GM04503 (cell line): Measurements from ENCODE around the gene RTEL1.

Experiments
- DNase-seq: peaks from one replicate; pipeline ENCODE4 v3.0.0-alpha.2; 2012; ENCODE audit warnings: low read depth

Gene RTEL1

GRCh38 chr20:63690003-63690897 is 32.1 kb downstream of the RTEL1 start:
- no peak for DNase-seq

DNA sequence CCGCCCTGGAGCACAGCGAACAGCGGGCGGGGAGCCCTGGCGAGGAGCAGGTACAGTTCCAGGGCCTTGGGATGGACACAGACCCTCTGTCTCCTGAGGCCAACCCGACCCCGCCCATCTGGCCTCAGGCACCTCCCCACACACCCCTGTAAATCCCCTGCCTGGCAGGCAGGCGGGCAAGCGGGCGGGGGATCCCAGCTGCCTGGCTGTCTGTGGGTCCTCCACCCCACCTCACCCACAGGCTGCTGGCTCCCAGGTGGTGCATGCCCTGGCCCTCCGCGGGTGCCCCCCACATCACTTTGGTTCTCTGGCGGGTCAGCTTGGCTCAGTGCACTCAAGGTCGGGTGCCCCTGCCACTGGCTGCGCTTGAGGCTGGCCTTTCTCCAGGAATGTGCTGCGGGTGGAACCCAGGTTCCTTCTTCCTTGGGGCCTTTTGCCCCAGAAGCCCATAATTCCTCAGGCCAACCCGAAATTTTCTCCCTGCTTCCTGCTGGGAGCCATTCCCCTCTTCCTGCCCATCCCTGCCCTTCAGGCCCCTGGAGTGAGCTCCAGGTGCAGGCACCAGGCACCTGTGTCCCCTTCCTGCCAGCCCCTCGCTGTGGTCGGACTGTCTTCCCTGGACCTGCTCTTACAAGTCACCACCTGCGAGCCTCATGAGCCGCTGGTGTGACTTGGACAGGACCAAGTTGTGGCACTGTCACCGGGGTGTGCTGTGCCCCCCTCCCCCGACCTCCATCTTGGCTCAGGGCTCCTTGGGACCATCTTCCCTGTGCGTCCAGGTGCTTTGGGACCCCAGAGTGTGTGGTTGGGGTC is 33.0 kb downstream of the RTEL1 start:
- no peak for DNase-seq

DNA sequence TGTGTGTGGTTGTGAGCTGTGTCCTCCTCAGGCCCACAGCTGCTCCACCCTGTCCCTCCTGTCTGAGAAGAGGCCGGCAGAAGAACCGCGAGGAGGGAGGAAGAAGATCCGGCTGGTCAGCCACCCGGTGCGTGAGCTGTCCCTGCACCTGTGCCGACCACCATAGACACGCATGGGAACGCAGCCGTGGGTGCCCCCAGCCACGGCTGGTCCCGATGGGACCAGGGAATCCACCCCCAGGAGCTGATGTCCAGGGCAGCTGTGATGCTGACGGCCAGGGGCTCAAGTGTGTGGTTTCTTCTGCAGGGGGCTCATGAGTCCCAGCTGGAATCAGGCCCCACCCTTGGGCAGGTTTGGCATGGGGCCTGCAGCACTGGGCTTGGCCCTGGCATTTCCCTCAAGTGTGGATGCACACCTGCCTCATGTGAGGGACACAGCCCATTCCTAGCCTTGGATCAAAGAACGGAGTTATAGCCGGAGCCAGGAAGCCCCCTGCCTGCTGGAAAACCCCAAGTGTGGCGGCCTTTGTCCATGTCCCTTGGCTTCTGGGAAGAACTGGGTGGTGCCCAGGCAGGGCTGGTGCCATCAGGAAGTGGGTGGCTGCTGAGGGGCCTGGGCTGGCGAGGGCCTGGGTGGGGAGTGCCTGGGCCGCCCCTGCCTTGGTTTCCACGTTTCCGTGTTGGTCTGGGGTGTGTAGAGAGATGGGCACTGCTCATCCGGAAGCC is 33.8 kb downstream of the RTEL1 start:
- DNase-seq = no peak

DNA sequence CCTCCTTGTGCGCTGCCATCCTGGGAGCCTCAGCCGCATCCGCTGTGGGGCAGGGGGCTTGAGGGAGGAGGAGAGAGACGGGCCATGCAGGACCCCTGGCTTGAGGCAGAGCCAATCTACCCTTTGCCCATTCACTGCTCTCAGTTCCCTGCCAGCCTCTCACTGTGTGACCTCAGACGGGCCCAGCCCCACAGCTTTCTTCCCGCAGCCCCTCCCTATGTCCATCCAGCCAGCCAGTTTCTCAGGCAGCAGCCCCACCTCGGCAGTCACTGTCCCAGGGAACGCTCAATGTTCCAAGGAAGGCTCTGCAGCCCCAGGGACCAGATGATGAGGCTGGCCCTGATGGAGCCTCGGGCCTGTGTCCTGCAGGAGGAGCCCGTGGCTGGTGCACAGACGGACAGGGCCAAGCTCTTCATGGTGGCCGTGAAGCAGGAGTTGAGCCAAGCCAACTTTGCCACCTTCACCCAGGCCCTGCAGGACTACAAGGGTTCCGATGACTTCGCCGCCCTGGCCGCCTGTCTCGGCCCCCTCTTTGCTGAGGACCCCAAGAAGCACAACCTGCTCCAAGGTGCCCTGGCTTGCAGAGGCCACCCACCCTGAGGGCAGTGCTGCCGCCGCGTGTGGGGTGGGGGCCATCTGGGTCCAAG is 34.4 kb downstream of the RTEL1 start:
- DNase-seq = no peak

GRCh38 chr20:63693083-63693732 is 35.1 kb downstream of the RTEL1 start:
- DNase-seq = no peak

DNA sequence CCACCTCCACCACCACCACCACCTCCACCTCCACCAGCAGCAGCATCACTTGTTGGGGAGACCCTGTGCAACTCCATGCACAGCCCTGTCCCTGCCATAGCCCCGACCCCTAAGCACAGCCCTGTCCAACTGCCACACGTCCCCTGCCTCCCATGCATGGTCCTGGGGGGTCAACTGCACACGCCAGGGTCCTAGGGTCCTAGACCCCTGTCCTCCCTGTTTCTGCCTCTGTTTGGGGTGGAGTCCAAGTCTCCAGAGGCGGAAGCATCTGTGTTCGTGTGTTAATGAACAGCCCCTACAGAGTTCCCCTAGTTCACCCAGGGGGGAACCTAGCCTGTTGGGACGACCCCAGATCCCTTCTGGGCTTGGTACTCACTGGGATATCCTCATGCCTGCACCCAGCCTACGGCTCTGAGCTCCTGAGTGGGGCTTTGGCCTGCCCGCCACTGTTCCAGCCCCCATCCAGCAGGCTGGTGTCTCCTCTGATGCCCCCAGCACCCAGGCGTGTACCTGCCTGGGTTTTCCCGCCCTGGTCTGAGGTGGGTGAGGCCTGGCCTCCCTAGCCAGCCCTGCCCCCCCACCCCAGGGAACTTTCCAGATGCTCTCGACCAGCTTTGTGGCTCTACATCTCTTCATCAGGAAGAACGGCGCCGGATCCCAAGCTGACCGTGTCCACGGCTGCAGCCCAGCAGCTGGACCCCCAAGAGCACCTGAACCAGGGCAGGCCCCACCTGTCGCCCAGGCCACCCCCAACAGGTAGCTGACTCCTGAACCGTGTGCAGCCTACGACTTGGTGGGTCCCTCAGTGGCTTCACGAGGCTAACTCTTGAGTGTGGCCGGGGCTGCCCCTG is 35.8 kb downstream of the RTEL1 start:
- no peak for DNase-seq

GRCh38 chr20:63694584-63695423 is 36.7 kb downstream of the RTEL1 start:
- DNase-seq = no peak

DNA sequence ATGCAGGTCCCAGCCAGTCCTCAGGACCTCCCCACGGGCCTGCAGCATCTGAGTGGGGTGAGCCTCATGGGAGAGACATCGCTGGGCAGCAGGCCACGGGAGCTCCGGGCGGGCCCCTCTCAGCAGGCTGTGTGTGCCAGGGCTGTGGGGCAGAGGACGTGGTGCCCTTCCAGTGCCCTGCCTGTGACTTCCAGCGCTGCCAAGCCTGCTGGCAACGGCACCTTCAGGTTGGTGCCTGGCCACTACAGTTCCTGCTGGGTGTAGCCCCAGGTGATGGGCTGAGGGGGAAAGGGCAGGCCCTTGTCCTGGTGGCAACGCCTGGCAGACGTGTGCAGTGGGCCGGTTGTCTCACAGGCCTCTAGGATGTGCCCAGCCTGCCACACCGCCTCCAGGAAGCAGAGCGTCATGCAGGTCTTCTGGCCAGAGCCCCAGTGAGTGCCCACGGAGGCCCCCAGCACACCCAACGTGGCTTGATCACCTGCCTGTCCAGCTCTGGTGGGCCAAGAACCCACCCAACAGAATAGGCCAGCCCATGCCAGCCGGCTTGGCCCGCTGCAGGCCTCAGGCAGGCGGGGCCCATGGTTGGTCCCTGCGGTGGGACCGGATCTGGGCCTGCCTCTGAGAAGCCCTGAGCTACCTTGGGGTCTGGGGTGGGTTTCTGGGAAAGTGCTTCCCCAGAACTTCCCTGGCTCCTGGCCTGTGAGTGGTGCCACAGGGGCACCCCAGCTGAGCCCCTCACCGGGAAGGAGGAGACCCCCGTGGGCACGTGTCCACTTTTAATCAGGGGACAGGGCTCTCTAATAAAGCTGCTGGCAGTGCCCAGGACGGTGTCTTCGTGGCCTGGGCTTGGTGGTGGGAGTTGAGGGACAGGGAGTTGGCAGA is 37.6 kb downstream of the RTEL1 start:
- no peak for DNase-seq

DNA sequence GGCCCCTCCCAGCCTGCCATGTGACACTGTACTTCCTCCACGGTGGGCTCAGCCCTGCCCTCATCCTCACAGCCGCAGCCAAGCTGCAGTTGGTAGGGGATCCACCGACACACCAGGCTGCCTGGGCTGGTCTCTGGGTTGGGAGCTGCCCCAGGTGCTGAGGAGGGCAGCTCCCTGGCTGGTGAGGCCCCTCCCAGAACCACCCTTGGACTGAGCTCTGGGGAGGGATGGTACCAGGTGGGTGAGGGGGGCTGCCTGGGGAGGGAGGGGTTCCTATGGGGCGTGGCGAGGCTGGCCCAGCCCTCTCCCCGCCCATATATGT is 38.2 kb downstream of the RTEL1 start:
- no peak for DNase-seq

- no peak for DNase-seq
Observed at GRCh38 chr20:63696628-63697356, 38.7 kb downstream of the RTEL1 start, which contains the start of gene TNFRSF6B. TNFRSF6B (plus strand) TSS chr20:63696652; CDS start chr20:63696768, 116 bp downstream.

GRCh38 chr20:63697357-63697867 is 39.3 kb downstream of the RTEL1 start:
- no peak for DNase-seq

DNA sequence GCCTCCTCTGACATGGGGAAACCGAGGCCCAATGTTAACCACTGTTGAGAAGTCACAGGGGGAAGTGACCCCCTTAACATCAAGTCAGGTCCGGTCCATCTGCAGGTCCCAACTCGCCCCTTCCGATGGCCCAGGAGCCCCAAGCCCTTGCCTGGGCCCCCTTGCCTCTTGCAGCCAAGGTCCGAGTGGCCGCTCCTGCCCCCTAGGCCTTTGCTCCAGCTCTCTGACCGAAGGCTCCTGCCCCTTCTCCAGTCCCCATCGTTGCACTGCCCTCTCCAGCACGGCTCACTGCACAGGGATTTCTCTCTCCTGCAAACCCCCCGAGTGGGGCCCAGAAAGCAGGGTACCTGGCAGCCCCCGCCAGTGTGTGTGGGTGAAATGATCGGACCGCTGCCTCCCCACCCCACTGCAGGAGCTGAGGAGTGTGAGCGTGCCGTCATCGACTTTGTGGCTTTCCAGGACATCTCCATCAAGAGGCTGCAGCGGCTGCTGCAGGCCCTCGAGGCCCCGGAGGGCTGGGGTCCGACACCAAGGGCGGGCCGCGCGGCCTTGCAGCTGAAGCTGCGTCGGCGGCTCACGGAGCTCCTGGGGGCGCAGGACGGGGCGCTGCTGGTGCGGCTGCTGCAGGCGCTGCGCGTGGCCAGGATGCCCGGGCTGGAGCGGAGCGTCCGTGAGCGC is 39.9 kb downstream of the RTEL1 start:
- DNase-seq = no peak

- DNase-seq = peak; percentile 33
Observed at GRCh38 chr20:63698739-63699465, 40.8 kb downstream of the RTEL1 start.

- no peak for DNase-seq
Observed at GRCh38 chr20:63699466-63700198, 41.5 kb downstream of the RTEL1 start.

- DNase-seq = no peak
Observed at GRCh38 chr20:63700199-63701050, 42.3 kb downstream of the RTEL1 start.
